Hepatocyte (in vitro differentiated cells): ENCODE measurements around the gene TMPRSS6. TPM values are rescaled to one million over a fixed set of nuclear protein-coding genes. Genes with fewer than 3 reads are reported as not detected.

Experiments used
- DNase-seq: peaks from one replicate; pipeline ENCODE4 v3.0.0-alpha.2; 2016; ENCODE audit warnings: low spot score
- H2AFZ ChIP-seq: fragments of 200-600 bp; sonication (generic); 2 replicates; pipeline ENCODE4 v1.6.0; 2016; ENCODE audit warnings: antibody characterized with exemption, mild to moderate bottlenecking
- H3K27ac ChIP-seq: fragments of 200-600 bp; sonication (generic); 2 replicates; pipeline ENCODE4 v1.5.1; 2016; ENCODE audit warnings: mild to moderate bottlenecking
- H3K27me3 ChIP-seq: fragments of 200-600 bp; sonication (generic); 2 replicates; pipeline ENCODE4 v1.6.1; 2016
- H3K36me3 ChIP-seq: fragments of 200-600 bp; sonication (generic); replicated peaks from 2 replicates; pipeline ENCODE4 v1.5.1; 2016; ENCODE audit warnings: low read depth; ENCODE audit not compliant: insufficient read depth
- H3K4me1 ChIP-seq: fragments of 200-600 bp; sonication (generic); 2 replicates; pipeline ENCODE4 v1.5.1; 2016; ENCODE audit warnings: mild to moderate bottlenecking, moderate library complexity; ENCODE audit not compliant: insufficient read depth
- H3K4me2 ChIP-seq: fragments of 200-600 bp; sonication (generic); 2 replicates; pipeline ENCODE4 v1.6.0; 2016
- H3K4me3 ChIP-seq: fragments of 200-600 bp; sonication (generic); 2 replicates; pipeline ENCODE4 v1.5.1; 2016; ENCODE audit warnings: mild to moderate bottlenecking
- H3K79me2 ChIP-seq: fragments of 200-600 bp; sonication (generic); 2 replicates; pipeline ENCODE4 v1.6.0; 2017; ENCODE audit warnings: mild to moderate bottlenecking
- H3K9me2 ChIP-seq: fragments of 200-600 bp; sonication (generic); replicated peaks from 2 replicates; pipeline ENCODE4 v1.6.0; 2017; ENCODE audit warnings: mild to moderate bottlenecking; ENCODE audit not compliant: insufficient read depth
- H3K9me3 ChIP-seq: fragments of 200-600 bp; sonication (generic); 2 replicates; pipeline ENCODE4 v1.5.1; 2016; ENCODE audit warnings: low read depth, mild to moderate bottlenecking
- H4K20me1 ChIP-seq: fragments of 200-600 bp; sonication (generic); 2 replicates; pipeline ENCODE4 v1.6.0; 2016; ENCODE audit warnings: mild to moderate bottlenecking; ENCODE audit not compliant: insufficient read depth, poor library complexity, severe bottlenecking
- EZH2 ChIP-seq: fragments of 200-600 bp; sonication (generic); IDR thresholded peaks from 2 replicates; pipeline ENCODE4 v1.6.1; 2016; ENCODE audit warnings: antibody characterized with exemption, mild to moderate bottlenecking, borderline replicate concordance
- EZH2phosphoT487 ChIP-seq: fragments of 200-600 bp; sonication (generic); IDR thresholded peaks from one replicate; pipeline ENCODE4 v1.6.1; 2018; ENCODE audit warnings: antibody characterized with exemption, mild to moderate bottlenecking, low read depth, moderate library complexity; ENCODE audit not compliant: unreplicated experiment, severe bottlenecking
- WGBS: methylation state at CpG from one replicate; pipeline ENCODE4 v1.1.6; 2016; ENCODE audit warnings: low lambda C conversion rate; ENCODE audit errors: missing lambda C conversion rate; 5-methylcytosine and 5-hydroxymethylcytosine counted together
- polyA plus RNA-seq: library from polyadenylated mRNA; unstranded; fragments of >200 nt; fragmentation: Nextera tagmentation; extraction: Ambion mirVana; gene quantifications from 2 replicates; pipeline ENCODE4 v1.2.1, GENCODE V29; 2016
- total RNA-seq: library from RNA; depleted of rRNA; stranded (reverse); fragments of >200 nt; gene quantifications from 2 replicates; pipeline ENCODE4 v1.2.3, GENCODE V29; 2014
- TF ChIP-seq, protein P1 (sequence below): fragments of 200-600 bp; sonication (generic); IDR thresholded peaks from 2 replicates; pipeline ENCODE4 v1.5.1; 2016; ENCODE audit warnings: antibody characterized with exemption, mild to moderate bottlenecking; ENCODE audit not compliant: poor library complexity

The TMPRSS6 gene
- total and polyA plus RNA-seq, 2 experiments from 2014 or later = 34.4 to 49.8 TPM

DNA sequence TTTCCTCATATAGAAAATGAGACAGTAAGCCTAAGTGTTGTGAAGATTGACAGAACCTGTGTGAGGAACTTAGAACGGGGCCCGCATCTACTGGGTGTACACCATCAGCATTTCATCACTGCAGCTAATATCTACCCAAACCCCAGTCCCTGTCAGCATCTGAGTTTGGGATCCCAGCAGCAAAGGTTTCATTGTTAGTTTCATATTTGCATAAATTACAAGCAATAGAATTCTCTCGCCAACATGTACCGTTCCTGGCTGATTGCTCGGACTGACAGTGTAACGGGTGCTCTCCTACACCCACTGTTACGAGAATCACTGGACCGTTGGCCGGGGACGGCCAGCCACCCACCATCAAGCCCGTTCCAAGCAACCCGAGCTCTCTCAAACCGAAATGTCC lies 10.4 kb upstream of the TMPRSS6 start:
- DNase-seq = no peak
- 95% methylated on average over 13 of the region's 13 CpGs for WGBS
- H3K36me3 ChIP-seq = no peaks in the 10 kb centered on the region
- no peak overlapping the region for H2AFZ ChIP-seq
- TF ChIP-seq EZH2phosphoT487 (no peak), EZH2 (no peak)
- TF ChIP-seq, protein P1, sequence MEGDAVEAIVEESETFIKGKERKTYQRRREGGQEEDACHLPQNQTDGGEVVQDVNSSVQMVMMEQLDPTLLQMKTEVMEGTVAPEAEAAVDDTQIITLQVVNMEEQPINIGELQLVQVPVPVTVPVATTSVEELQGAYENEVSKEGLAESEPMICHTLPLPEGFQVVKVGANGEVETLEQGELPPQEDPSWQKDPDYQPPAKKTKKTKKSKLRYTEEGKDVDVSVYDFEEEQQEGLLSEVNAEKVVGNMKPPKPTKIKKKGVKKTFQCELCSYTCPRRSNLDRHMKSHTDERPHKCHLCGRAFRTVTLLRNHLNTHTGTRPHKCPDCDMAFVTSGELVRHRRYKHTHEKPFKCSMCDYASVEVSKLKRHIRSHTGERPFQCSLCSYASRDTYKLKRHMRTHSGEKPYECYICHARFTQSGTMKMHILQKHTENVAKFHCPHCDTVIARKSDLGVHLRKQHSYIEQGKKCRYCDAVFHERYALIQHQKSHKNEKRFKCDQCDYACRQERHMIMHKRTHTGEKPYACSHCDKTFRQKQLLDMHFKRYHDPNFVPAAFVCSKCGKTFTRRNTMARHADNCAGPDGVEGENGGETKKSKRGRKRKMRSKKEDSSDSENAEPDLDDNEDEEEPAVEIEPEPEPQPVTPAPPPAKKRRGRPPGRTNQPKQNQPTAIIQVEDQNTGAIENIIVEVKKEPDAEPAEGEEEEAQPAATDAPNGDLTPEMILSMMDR = no peak
- H3K27me3 ChIP-seq = no peaks in the 10 kb centered on the region
- H3K27ac ChIP-seq = no peak overlapping the region
- H3K4me2 ChIP-seq = no peak overlapping the region
- no peaks in the 10 kb centered on the region for H4K20me1 ChIP-seq
- no peaks in the 10 kb centered on the region for H3K9me3 ChIP-seq
- H3K79me2 ChIP-seq = no peaks in the 10 kb centered on the region
- no peak overlapping the region for H3K4me3 ChIP-seq
- H3K4me1 ChIP-seq = no peaks in the 10 kb centered on the region
- no peaks in the 10 kb centered on the region for H3K9me2 ChIP-seq

DNA sequence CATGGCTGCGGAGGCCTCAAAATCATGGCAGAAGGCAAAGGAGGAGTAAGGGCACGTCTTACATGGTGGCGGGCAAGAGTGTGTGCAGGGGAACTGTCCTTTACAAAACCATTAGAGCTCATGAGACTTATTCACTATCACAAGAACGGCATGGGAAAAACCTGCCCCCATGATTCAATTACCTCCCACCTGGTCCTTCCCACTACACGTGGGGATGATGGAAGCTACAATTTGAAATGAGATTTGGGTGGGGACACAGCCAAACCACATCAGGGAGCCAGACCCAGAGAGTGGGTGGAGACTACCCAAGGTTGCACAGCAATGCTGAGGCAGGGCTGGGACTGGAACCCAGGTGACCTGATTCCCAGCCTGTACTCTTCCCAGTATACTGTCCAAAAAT lies 8.6 kb upstream of the TMPRSS6 start:
- no peaks in the 10 kb centered on the region for H4K20me1 ChIP-seq
- no peaks in the 10 kb centered on the region for H3K36me3 ChIP-seq
- H2AFZ ChIP-seq = no peak overlapping the region
- H3K27ac ChIP-seq = no peak overlapping the region
- no peaks in the 10 kb centered on the region for H3K79me2 ChIP-seq
- 91% methylated on average over 5 of the region's 5 CpGs for WGBS
- no peak for DNase-seq
- no peak overlapping the region for H3K4me3 ChIP-seq
- no peaks in the 10 kb centered on the region for H3K9me3 ChIP-seq
- no peak overlapping the region for H3K4me2 ChIP-seq
- TF ChIP-seq EZH2 (no peak), EZH2phosphoT487 (no peak)
- TF ChIP-seq, protein P1 = no peak
- H3K9me2 ChIP-seq = no peaks in the 10 kb centered on the region
- H3K4me1 ChIP-seq = no peaks in the 10 kb centered on the region
- H3K27me3 ChIP-seq = no peaks in the 10 kb centered on the region

DNA sequence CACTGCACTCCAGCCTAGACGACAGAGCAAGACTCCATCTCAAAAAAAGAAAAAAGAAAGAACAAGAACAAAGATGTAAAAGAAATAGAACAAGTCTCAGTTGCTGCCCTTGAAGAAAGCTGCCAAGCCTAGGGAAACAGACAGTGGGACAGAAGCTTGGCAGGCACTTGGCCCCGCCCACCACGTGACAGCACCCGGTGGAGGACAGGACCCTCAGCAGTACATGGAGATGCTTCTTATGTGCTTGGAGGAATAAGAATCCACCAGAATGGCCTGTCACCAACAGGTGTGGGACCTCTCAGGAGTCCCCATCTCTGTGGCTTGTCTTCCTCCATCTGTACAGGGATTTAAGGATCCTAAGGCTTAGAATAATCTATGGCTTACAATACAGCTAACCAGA lies 7.6 kb upstream of the TMPRSS6 start:
- no peaks in the 10 kb centered on the region for H3K27me3 ChIP-seq
- WGBS = 60% methylated on average over 4 of the region's 4 CpGs
- TF ChIP-seq EZH2phosphoT487 (no peak), EZH2 (no peak)
- TF ChIP-seq, protein P1 = no peak
- H3K4me2 ChIP-seq = no peak overlapping the region
- no peaks in the 10 kb centered on the region for H3K9me3 ChIP-seq
- H3K79me2 ChIP-seq = no peaks in the 10 kb centered on the region
- H2AFZ ChIP-seq = no peak overlapping the region
- no peak overlapping the region for H3K27ac ChIP-seq
- H3K4me1 ChIP-seq = no peaks in the 10 kb centered on the region
- H4K20me1 ChIP-seq = no peaks in the 10 kb centered on the region
- no peak overlapping the region for H3K4me3 ChIP-seq
- no peaks in the 10 kb centered on the region for H3K9me2 ChIP-seq
- DNase-seq = no peak
- H3K36me3 ChIP-seq = no peaks in the 10 kb centered on the region

DNA sequence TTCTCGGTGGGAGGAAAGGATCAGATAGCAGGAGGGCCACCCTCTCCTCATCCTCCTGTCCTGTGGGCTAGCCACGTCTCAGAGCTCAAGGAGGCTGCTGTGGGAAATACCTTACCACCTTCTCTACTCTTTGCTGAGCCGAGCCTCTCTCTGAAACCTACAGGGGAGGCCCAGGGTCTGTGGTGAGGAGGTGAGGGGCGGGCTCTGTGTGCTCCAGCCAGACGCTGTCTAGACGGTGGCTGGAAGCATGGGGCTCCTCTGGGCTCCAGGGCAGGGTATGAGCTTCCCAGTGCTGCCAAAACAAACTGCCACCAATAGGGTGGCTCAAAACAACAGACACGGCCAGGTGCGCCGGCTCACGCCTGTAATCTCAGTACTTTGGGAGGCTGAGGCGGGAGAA lies 5.5 kb upstream of the TMPRSS6 start:
- Histone ChIP-seq H3K79me2 (no peaks in the 10 kb centered on the region), H3K27ac (no peak overlapping the region), H3K36me3 (no peaks in the 10 kb centered on the region), H3K9me3 (no peaks in the 10 kb centered on the region), H3K27me3 (no peaks in the 10 kb centered on the region), H3K4me1 (no peaks in the 10 kb centered on the region), H3K4me3 (no peak overlapping the region), H2AFZ (no peak overlapping the region), H4K20me1 (no peaks in the 10 kb centered on the region), H3K4me2 (no peak overlapping the region), H3K9me2 (no peaks in the 10 kb centered on the region)
- TF ChIP-seq EZH2phosphoT487 (no peak), EZH2 (no peak)
- TF ChIP-seq, protein P1 = no peak
- DNase-seq = no peak
- 76% methylated on average over 11 of the region's 11 CpGs for WGBS
